Measurements from ENCODE around the gene POLR2E.
A peak's percentile ranks its signal among the peaks of the same experiment; 100 is the strongest.
"Not testable (repeated sequence)": the region's sequence is repeated elsewhere in the genome, so short reads cannot be mapped to it uniquely, and the experiment has no call there.

The POLR2E gene

GRCh38 chr19:1125601-1126467, 30.7 kb upstream of the POLR2E start:
- DNase-seq (ENCODE audit: low spot score) = no peak

- no peak for DNase-seq (ENCODE audit: low spot score)
These were observed 28.9 kb upstream of the POLR2E start for GRCh38 chr19:1123885-1124677.

GRCh38 chr19:1123381-1123780, 28.2 kb upstream of the POLR2E start:
- no peak for DNase-seq (ENCODE audit: low spot score)

- DNase-seq (ENCODE audit: low spot score) = peak; percentile 90
These were observed 27.8 kb upstream of the POLR2E start for GRCh38 chr19:1122972-1123363.

- DNase-seq (ENCODE audit: low spot score) = no peak
These were observed 27.1 kb upstream of the POLR2E start for GRCh38 chr19:1122021-1122971.

- DNase-seq (ENCODE audit: low spot score) = no peak
These were observed 26.2 kb upstream of the POLR2E start for GRCh38 chr19:1121395-1121794.

- no peak for DNase-seq (ENCODE audit: low spot score)
These were observed 24.5 kb upstream of the POLR2E start for GRCh38 chr19:1119475-1120217.

- no peak for DNase-seq (ENCODE audit: low spot score)
These were observed 23.8 kb upstream of the POLR2E start for GRCh38 chr19:1118999-1119398.

DNA sequence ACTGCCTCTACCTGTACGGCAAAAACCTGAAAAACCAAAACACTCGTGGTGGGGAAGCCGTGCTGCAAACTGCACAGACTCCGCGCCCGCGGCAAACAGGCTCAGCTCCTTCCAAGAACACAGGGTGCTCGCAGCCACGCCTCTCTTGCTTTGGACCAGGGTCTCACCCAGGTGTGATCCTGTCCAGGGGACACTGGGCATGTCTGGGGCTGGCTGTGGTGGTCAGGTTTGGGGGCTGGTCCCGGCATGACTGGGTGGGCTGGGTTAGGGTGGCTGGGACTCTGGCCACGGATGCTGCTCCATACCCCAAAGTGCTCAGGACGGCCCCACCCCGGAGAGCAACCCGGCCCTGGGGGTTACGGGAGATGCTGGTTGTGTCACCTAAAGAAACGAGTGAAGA, 22.5 kb upstream of the POLR2E start:
- no peak for DNase-seq (ENCODE audit: low spot score)

DNA sequence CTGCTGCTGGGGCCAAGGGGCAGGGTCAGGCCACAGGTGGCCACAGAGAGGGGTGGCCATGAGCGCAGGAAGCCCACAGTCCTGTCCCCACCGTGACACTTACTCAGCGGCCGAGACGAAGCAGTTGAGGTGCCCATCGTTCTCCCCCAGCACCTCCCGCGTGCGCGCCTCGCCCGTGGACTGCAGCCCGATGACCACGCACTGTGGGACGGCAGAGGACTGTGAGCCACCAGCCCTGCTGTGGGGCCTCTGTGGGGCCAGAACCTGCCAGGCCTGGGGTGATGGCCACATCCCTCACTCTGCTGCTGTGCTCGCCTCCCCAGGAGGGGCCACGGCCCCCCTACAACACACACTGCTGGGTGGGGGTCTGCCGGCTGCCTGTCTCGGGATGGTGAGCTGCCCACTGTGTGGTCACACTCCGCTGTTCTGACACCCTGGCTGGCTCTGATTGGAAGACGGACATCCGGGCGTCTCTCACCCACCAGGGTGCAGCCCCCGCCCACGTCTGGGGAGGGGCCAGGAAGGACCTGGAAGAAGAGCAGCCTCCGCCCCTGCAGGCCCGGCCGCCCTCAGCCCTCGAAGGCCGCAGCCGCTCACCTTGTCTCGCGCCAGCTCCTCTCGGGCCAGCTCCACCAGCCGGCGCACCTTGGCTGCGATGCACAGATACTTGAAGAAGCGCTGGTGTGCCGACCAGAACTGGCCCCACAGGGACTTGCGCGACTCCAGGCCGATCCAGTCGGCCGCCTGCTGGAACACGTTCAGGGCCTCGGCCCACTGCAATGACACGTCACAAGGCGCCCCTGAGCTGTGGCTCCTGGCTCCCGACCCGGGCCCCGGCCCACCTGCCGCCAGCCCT, 21.8 kb upstream of the POLR2E start:
- DNase-seq (ENCODE audit: low spot score) = no peak

DNA sequence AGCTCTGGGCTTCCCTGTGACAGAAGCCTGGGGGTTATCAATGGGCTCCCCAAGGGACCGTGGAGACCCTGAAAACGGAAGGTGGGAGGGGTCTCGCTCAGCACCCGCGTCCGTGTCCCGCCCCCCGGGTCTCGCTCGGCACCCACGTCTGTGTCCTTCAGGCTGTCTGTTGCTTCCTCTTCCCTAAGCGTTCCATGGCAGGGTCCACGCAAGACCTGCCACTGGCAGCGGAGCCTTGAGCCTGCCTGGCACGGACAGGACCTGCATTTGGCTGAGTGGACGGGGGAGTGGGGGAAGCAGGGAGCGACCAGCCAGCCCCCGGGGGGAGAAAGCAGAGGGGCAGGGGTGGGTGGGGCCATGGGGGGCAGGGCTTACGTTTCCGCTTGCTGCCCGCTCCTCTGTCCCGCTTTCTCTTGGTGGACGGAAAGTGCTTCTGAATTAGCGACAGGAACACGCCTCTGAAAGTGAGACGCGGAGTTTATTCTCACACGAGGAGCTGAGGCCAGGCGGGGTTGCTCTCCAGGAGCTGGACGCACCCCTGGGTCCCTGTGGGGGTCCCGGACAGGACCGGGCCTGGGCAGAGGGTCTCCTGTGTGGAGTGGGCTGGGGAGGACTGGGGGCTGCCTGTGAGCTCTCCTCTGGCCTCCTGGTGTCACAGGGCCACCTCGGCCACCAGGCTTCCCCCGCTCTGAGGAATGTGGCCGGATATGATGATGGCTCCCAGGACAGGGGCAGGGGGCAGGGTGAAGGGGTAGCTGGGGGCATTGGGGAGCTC, 20.7 kb upstream of the POLR2E start:
- DNase-seq (ENCODE audit: low spot score) = no peak

GRCh38 chr19:1114728-1115127, 19.6 kb upstream of the POLR2E start:
- DNase-seq (ENCODE audit: low spot score) = not testable (repeated sequence)

GRCh38 chr19:1113986-1114483, 18.9 kb upstream of the POLR2E start:
- DNase-seq (ENCODE audit: low spot score) = no peak

DNA sequence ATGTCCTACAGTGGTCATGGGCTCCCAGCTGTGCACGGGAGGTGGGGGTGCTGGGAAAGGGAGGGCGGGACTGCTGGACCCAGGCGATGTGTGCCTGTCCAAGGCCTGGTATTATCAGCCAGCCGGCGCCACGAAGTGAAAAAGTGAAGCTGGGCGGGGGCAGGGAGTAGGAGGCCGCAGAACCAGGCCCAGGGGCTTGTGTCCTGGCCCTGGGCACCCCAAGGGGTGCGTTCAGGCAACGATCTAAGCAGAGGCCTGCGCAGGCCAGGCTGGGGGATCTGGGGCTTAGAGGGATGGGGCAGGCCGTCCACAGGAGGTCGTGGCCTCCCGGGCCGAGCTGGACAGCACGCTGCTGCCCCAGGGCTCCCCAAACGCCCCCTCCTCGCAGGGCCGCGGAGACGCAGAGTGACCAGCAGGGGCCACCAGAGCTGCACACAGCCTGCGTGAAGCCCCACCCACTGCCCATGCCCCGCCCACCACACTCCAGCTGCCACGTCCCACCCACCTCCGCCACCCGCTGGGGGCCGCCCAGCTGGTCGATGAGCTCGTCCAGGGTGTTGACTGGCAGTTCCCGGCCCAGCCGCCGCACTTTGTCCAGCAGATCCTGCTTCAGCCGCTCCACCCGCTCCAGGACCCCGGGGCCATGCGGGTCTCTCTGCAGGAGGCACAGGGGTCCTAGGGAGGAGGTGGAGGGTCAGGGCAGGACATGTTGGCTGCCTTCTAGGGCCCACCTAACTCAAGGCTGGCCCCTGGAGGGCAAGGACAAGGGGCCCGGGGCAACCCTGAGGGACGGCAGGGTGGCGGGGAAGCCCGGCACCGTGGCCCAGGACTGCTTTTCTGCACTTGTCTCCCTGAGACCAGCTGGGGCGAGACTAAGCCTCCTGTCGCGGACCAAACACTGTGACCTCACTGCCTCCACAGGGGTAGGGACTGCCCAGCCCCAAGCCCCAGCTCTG, 18.1 kb upstream of the POLR2E start:
- DNase-seq (ENCODE audit: low spot score) = peak; percentile 95

GRCh38 chr19:1112268-1113029, 17.3 kb upstream of the POLR2E start:
- DNase-seq (ENCODE audit: low spot score) = peak; percentile 83

GRCh38 chr19:1111641-1112267, 16.6 kb upstream of the POLR2E start:
- no peak for DNase-seq (ENCODE audit: low spot score)
